Epidermal melanocyte (primary cell): ENCODE results near the gene CHM.

Experiments used
- DNase-seq: peaks from one replicate; pipeline ENCODE4 v3.0.0; 2011; ENCODE audit warnings: low spot score; ENCODE audit not compliant: insufficient read length

CHM gene

GRCh38 chrX:85907316-85907715, 140.0 kb downstream of the CHM start:
- no peak for DNase-seq

GRCh38 chrX:85906399-85906798, 141.0 kb downstream of the CHM start:
- DNase-seq: no peak

- DNase-seq: no peak
Observed at GRCh38 chrX:85905851-85906250, 141.5 kb downstream of the CHM start.

GRCh38 chrX:85903692-85904471, 143.5 kb downstream of the CHM start:
- DNase-seq: no peak

DNA sequence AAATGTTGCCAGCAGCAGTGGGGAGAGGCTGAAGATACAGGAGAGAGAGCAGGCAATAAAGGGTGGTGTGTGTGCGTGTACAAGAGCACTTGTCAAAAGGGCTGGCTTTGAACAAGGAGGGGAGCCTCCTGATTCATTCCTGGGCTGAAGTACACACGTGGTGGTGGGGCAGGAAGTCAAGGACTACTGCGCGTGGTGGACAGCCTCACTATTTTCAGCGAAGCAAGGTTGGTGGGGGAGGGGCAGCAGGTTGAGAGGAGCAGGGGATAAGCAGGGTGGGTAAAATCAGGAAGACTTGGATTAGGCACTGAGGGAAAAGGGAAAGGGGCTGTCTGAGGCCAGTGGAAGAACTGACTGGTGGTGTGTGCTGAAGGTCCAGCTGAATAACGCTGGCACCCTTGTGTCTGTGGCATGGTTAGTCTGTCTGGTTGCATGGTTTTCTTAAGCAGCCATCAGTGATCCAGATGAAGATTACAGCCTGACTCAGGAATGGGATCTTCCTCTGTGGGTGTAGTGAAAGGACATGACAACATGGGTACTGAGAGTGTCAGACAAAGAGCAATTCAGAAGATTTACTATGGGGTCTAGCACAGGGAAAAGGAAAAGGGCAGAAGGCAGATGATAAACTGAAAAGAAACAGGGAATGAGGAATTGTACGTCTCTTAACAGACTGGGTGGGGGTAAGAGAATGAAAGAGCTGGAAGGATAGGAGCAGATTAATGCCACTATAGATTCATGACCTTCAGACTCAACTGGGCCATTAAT, 149.8 kb downstream of the CHM start:
- DNase-seq: no peak

GRCh38 chrX:85882601-85883000, 164.8 kb downstream of the CHM start:
- no peak for DNase-seq

DNA sequence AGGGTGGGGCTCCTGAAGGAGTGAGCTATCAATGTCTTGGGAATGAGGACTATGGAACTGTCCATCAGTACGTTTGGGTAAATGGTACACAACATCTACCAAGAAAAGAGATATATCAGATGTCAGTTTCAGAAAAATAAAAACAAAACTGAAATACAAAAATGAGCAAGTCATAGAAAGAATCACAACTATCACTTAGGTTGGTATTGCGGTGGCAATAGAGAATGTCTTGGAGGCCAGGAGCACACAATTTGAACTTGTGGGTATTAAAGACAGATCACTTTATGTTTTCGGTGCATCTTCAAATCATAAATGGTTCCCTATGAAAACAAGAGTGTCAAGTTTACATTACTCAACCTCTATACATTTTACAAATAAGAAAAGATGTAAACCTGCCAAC, 176.8 kb downstream of the CHM start:
- no peak for DNase-seq

GRCh38 chrX:85865324-85865723, 182.0 kb downstream of the CHM start:
- DNase-seq: no peak

- no peak for DNase-seq
Observed at GRCh38 chrX:85859426-85859825, 187.9 kb downstream of the CHM start.

GRCh38 chrX:85851418-85851817, 195.9 kb downstream of the CHM start:
- DNase-seq: no peak

DNA sequence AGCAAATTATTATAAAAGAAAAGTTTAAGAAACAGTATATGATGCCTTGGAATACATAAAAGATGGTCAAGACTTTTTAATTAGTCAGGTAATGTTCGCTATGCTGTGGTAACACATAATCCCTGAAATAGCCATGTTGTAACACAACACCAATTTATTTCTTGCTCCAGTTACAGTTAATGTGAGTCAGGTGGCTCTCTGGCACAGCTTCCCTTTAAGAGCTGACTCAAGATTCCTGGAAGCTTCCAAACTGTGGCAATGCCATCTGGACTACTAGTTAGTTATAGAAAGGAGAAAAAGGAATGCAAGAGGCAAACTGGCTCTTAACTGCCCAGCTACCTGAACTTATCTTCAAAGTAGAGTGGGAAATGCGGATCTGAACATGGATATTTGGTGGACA, 210.5 kb downstream of the CHM start:
- no peak for DNase-seq

DNA sequence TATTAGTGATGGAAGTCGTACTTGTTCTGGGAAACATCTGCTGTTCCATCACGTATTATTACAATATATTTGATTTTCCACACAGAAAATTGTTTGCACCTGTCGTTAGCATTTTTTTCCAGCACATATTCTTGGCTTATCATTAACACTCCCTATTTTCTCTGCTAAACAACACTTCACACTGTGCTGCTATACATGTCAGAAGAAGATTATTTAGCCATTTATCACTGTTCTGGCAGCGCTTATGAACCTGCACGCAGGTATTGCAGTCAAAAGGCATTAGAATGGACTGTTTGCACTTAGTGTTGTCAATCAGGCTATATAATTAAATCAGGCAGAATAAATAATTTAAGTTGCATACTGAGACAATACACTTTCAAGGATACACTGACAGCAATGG, 218.6 kb downstream of the CHM start:
- DNase-seq: no peak

- no peak for DNase-seq
Observed at GRCh38 chrX:85815203-85815751, 232.1 kb downstream of the CHM start.
